ENCODE results near the gene RYK.

DNA sequence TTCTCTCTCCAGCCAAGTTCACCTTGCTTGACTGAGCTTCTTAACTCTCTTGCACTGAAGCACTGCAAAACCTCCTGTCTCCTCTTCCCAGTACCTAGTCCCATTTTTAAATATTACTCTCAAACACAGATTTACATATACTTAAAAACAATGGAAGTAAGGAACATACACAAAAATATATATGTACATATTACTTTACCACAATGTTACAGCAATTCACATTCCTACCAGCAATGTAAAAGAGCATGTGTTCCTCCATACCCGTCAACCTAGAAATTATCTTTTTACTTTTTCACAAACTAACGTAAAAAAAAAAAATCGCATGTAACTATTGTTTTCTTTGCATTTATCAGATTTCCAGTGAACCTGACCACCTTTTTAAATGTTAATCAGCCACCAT, 60.4 kb downstream of the RYK start:
- TF ChIP-seq EZH2 (IDR thresholded peaks at IDR 0.05; ENCODE audit: low read length, missing control alignments) (no peak), CTCF (conservative IDR thresholded peaks at IDR 0.05 in 1 of 2, IDR thresholded peaks at IDR 0.05 in 1 of 2; ENCODE audit: low read depth in 1 of 2, low read length in 2 of 2) (peak in 1 of 2 donors; percentile 27)
